Parathyroid adenoma (tissue), 2 donors: Measurements from ENCODE around the gene GPR15LG.
"Not testable (repeated sequence)": the region's sequence is repeated elsewhere in the genome, so short reads cannot be mapped to it uniquely, and the experiment has no call there.

Experiments
- H2AFZ ChIP-seq: fragments of 300-600 bp; sonication (generic); one replicate; pipeline ENCODE4 v1.7.0; 2017; ENCODE audit warnings: antibody characterized with exemption, mild to moderate bottlenecking
- H3K27ac ChIP-seq: fragments of 300-600 bp; sonication (generic); one replicate; pipeline ENCODE4 v1.7.0; 2017
- H3K27me3 ChIP-seq: fragments of 300-600 bp; sonication (generic); one replicate; pipeline ENCODE4 v1.7.0; 2017; ENCODE audit warnings: low read length; ENCODE audit not compliant: control insufficient read depth, insufficient read depth
- H3K36me3 ChIP-seq: fragments of 300-600 bp; sonication (generic); one replicate; pipeline ENCODE4 v1.7.0; 2017; ENCODE audit warnings: low read length; ENCODE audit not compliant: control insufficient read depth, insufficient read depth
- H3K4me1 ChIP-seq: fragments of 300-600 bp; sonication (generic); one replicate; pipeline ENCODE4 v1.7.0; 2017; ENCODE audit warnings: control low read depth
- H3K4me2 ChIP-seq: fragments of 300-600 bp; sonication (generic); one replicate; pipeline ENCODE4 v1.7.0; 2017; ENCODE audit warnings: low read length
- H3K4me3 ChIP-seq: fragments of 300-600 bp; sonication (generic); one replicate; pipeline ENCODE4 v1.7.0; 2017; ENCODE audit warnings: low read depth, low read length
- H3K79me2 ChIP-seq: fragments of 300-600 bp; sonication (generic); one replicate; pipeline ENCODE4 v1.7.0; 2017; ENCODE audit warnings: control low read depth
- H3K9ac ChIP-seq: fragments of 300-600 bp; sonication (generic); one replicate; pipeline ENCODE4 v1.7.0; 2017; ENCODE audit warnings: mild to moderate bottlenecking
- H3K9me3 ChIP-seq: fragments of 300-600 bp; sonication (generic); one replicate; pipeline ENCODE4 v1.7.0; 2017; ENCODE audit warnings: low read length; ENCODE audit not compliant: control insufficient read depth
- CTCF ChIP-seq: fragments of 300-600 bp; sonication (generic); IDR thresholded peaks from one replicate; pipeline ENCODE4 v1.7.0; 2017; ENCODE audit warnings: antibody characterized with exemption, mild to moderate bottlenecking
- donor health status: primary hyperparathyroidism.

GPR15LG gene

GRCh38 chr10:84163996-84164395 lies 9.6 kb upstream of the GPR15LG start:
- Histone ChIP-seq H3K4me2 (no peak overlapping the region), H3K27ac (no peak overlapping the region), H3K4me1 (peaks cover 6% of the 10 kb centered on the region), H3K4me3 (no peak overlapping the region), H2AFZ (no peak overlapping the region), H3K9ac (no peak overlapping the region), H3K79me2 (no peaks in the 10 kb centered on the region), H3K36me3 (no peaks in the 10 kb centered on the region), H3K27me3 (no peaks in the 10 kb centered on the region), H3K9me3 (no peaks in the 10 kb centered on the region)
- no peak for TF ChIP-seq CTCF

GRCh38 chr10:84164442-84164841 lies 9.2 kb upstream of the GPR15LG start:
- no peak for TF ChIP-seq CTCF

GRCh38 chr10:84166620-84167288 lies 6.8 kb upstream of the GPR15LG start:
- TF ChIP-seq CTCF = no peak

More at GRCh38 chr10:84164442-84164841, 9.2 kb upstream of the GPR15LG start:
- H3K27ac ChIP-seq = no peak overlapping the region
- peaks cover 3% of the 10 kb centered on the region for H3K4me1 ChIP-seq
- no peak overlapping the region for H3K4me3 ChIP-seq
- H3K9me3 ChIP-seq = no peaks in the 10 kb centered on the region
- H2AFZ ChIP-seq = no peak overlapping the region
- no peaks in the 10 kb centered on the region for H3K36me3 ChIP-seq
- H3K9ac ChIP-seq = no peak overlapping the region
- no peak overlapping the region for H3K4me2 ChIP-seq
- no peaks in the 10 kb centered on the region for H3K27me3 ChIP-seq
- no peaks in the 10 kb centered on the region for H3K79me2 ChIP-seq

GRCh38 chr10:84167289-84167653 lies 6.3 kb upstream of the GPR15LG start:
- not testable (repeated sequence) for H3K27ac ChIP-seq, H3K4me2 ChIP-seq, H3K4me1 ChIP-seq, H3K79me2 ChIP-seq, H3K27me3 ChIP-seq, H3K4me3 ChIP-seq, H3K9me3 ChIP-seq, H2AFZ ChIP-seq, H3K9ac ChIP-seq, H3K36me3 ChIP-seq

More at GRCh38 chr10:84166620-84167288, 6.8 kb upstream of the GPR15LG start:
- Histone ChIP-seq H3K27ac (no peak overlapping the region), H3K79me2 (no peaks in the 10 kb centered on the region), H3K4me2 (no peak overlapping the region), H3K36me3 (no peaks in the 10 kb centered on the region), H3K9ac (no peak overlapping the region), H2AFZ (no peak overlapping the region), H3K4me1 (no peaks in the 10 kb centered on the region), H3K27me3 (no peaks in the 10 kb centered on the region), H3K4me3 (no peak overlapping the region), H3K9me3 (no peaks in the 10 kb centered on the region)

GRCh38 chr10:84168382-84168781 lies 5.2 kb upstream of the GPR15LG start:
- not testable (repeated sequence) for H3K27ac ChIP-seq

GRCh38 chr10:84171237-84171636 lies 2.4 kb upstream of the GPR15LG start:
- H3K36me3 ChIP-seq, H3K9ac ChIP-seq, H3K27me3 ChIP-seq, H3K4me3 ChIP-seq, H3K4me2 ChIP-seq, H3K27ac ChIP-seq, H3K79me2 ChIP-seq, H2AFZ ChIP-seq, H3K9me3 ChIP-seq, H3K4me1 ChIP-seq: not testable (repeated sequence)

More at GRCh38 chr10:84168382-84168781, 5.2 kb upstream of the GPR15LG start:
- H3K9ac ChIP-seq, H3K9me3 ChIP-seq, H2AFZ ChIP-seq, H3K79me2 ChIP-seq, H3K27me3 ChIP-seq, H3K36me3 ChIP-seq, H3K4me3 ChIP-seq, H3K4me1 ChIP-seq, H3K4me2 ChIP-seq: not testable (repeated sequence)

GRCh38 chr10:84171700-84172466 lies 1.7 kb upstream of the GPR15LG start:
- H3K79me2 ChIP-seq, H3K9me3 ChIP-seq, H3K27me3 ChIP-seq, H3K9ac ChIP-seq, H3K4me2 ChIP-seq, H3K36me3 ChIP-seq, H2AFZ ChIP-seq, H3K27ac ChIP-seq, H3K4me3 ChIP-seq, H3K4me1 ChIP-seq: not testable (repeated sequence)
